HG02610 (cell line): ENCODE data around the gene SLC34A2.

Experiments used
- ATAC-seq: cut with Tn5 transposase; IDR thresholded peaks from one replicate; pipeline ENCODE4 v1.9.1; 2021; ENCODE audit warnings: mild to moderate bottlenecking, moderate library complexity; ENCODE audit not compliant: unreplicated experiment

Gene SLC34A2

GRCh38 chr4:25723409-25723808 lies 67.8 kb downstream of the SLC34A2 start:
- no peak for ATAC-seq

- no peak for ATAC-seq
Measured at GRCh38 chr4:25725870-25726269, 70.2 kb downstream of the SLC34A2 start.

- no peak for ATAC-seq
Measured at GRCh38 chr4:25727711-25728493, 72.3 kb downstream of the SLC34A2 start.
